H1 (cell line): Measurements from ENCODE around the gene LAMB1. TPM values are rescaled to one million over a fixed set of nuclear protein-coding genes. Genes with fewer than 3 reads are reported as not detected.
A peak's percentile ranks its signal among the peaks of the same experiment; 100 is the strongest.

Source experiments
- CTCF ChIA-PET: fragments of 300-600 bp; sonication (Branson Sonifier 250); formaldehyde crosslinking; loops from one replicate; lab custom pipeline; 2021; ENCODE audit not compliant: partially characterized antibody; lab: Charles Lee
- POLR2A ChIA-PET: fragments of 300-600 bp; sonication (Branson Sonifier 250); formaldehyde crosslinking; loops from one replicate; lab custom pipeline; 2021; ENCODE audit warnings: inconsistent platforms; ENCODE audit not compliant: partially characterized antibody; lab: Charles Lee
- DNase-seq, 2 experiments: peaks; one replicate each; pipeline versions ENCODE4 v3.0.0 to v3.0.0-alpha.2; 2010 to 2022; ENCODE audit warnings: low spot score in 2 of 2, low read depth in 1 of 2, mixed read lengths in 1 of 2
- FAIRE-seq: peaks from 2 replicates; lab custom pipeline; 2011; peaks lifted over from hg19 to GRCh38; lab: Jason Lieb, UNC
- H2AFZ ChIP-seq: 2 replicates; pipeline ENCODE4 v1.8.1; 2012; ENCODE audit warnings: low read length, inconsistent platforms
- H2AK5ac ChIP-seq: 2 replicates; pipeline ENCODE4 v1.6.1; 2013; ENCODE audit warnings: low read depth, low read length
- H2BK120ac ChIP-seq: replicated peaks from 2 replicates; pipeline ENCODE3; 2013; ENCODE audit warnings: low read depth, low read length, inconsistent platforms
- H2BK12ac ChIP-seq: 2 replicates; pipeline ENCODE4 v1.6.1; 2013; ENCODE audit warnings: low read depth, low read length
- H2BK15ac ChIP-seq: 2 replicates; pipeline ENCODE4 v1.6.1; 2013; ENCODE audit warnings: low read length
- H2BK20ac ChIP-seq: 2 replicates; pipeline ENCODE4 v1.6.1; 2013; ENCODE audit warnings: low read length
- H2BK5ac ChIP-seq: 2 replicates; pipeline ENCODE4 v1.6.1; 2013; ENCODE audit warnings: low read depth, low read length
- H3K14ac ChIP-seq: 2 replicates; pipeline ENCODE4 v1.6.1; 2013; ENCODE audit warnings: inconsistent platforms; ENCODE audit not compliant: insufficient read length
- H3K18ac ChIP-seq: 2 replicates; pipeline ENCODE4 v1.6.1; 2013; ENCODE audit warnings: low read length; ENCODE audit errors: extremely low read depth
- H3K23ac ChIP-seq: 2 replicates; pipeline ENCODE4 v1.6.1; 2013; ENCODE audit warnings: inconsistent platforms; ENCODE audit not compliant: insufficient read length
- H3K23me2 ChIP-seq: 2 replicates; pipeline ENCODE4 v1.6.1; 2013; ENCODE audit warnings: low read depth, low read length
- H3K27ac ChIP-seq: 2 replicates; pipeline ENCODE4 v1.6.1; 2011; ENCODE audit warnings: low read depth, low read length, inconsistent platforms
- H3K27me3 ChIP-seq, 4 experiments: replicated peaks in 1 of 4; 1 replicate in 1 of 4; 2 replicates in 3 of 4; pipeline versions ENCODE4 v1.6.1 to v1.8.1; 2011 to 2013; ENCODE audit warnings: low read length in 3 of 4, mild to moderate bottlenecking in 3 of 4, inconsistent platforms in 2 of 4, mixed read lengths in 2 of 4, moderate library complexity in 1 of 4; ENCODE audit not compliant: control insufficient read depth in 3 of 4, insufficient read depth in 3 of 4; ENCODE audit errors: extremely low read depth in 1 of 4
- H3K36me3 ChIP-seq, 4 experiments: 2 replicates each; pipeline versions ENCODE4 v1.6.1 to v1.8.1; 2011 to 2013; ENCODE audit warnings: mild to moderate bottlenecking in 4 of 4, low read length in 3 of 4, moderate library complexity in 2 of 4, control low read depth in 1 of 4, inconsistent platforms in 1 of 4; ENCODE audit not compliant: insufficient read depth in 4 of 4, control insufficient read depth in 2 of 4
- H3K4ac ChIP-seq: replicated peaks from 2 replicates; pipeline ENCODE3; 2013; ENCODE audit warnings: low read length, low read depth, mixed read lengths, inconsistent platforms; ENCODE audit not compliant: insufficient read length
- H3K4me1 ChIP-seq, 4 experiments: replicated peaks in 1 of 4; 1 replicate in 1 of 4; 2 replicates in 3 of 4; pipeline versions ENCODE4 v1.6.1 to v1.8.1; 2011 to 2013; ENCODE audit warnings: low read length in 3 of 4, inconsistent platforms in 2 of 4, mixed read lengths in 1 of 4; ENCODE audit not compliant: insufficient read depth in 4 of 4, control insufficient read depth in 3 of 4
- H3K4me2 ChIP-seq, 2 experiments: 2 replicates each; pipeline versions ENCODE4 v1.6.1 to v1.8.1; 2011 to 2013; ENCODE audit warnings: low read depth in 2 of 2, low read length in 2 of 2, control low read depth in 1 of 2, inconsistent platforms in 1 of 2, mild to moderate bottlenecking in 1 of 2; ENCODE audit not compliant: insufficient read depth in 1 of 2
- H3K4me3 ChIP-seq, 4 experiments: fragments of 200-600, 300-600 bp in 1 of 4; sonication (generic), shearing (Covaris generic), sonication (Bioruptor Twin) in 1 of 4; 2 replicates each; pipeline versions ENCODE4 v1.5.1 to v1.8.1; 2011 to 2016; ENCODE audit warnings: low read length in 4 of 4, low read depth in 3 of 4, control low read depth in 2 of 4, inconsistent platforms in 2 of 4, mild to moderate bottlenecking in 2 of 4, mixed read lengths in 1 of 4, moderate library complexity in 1 of 4; ENCODE audit not compliant: insufficient read depth in 2 of 4; ENCODE audit errors: extremely low read depth in 1 of 4
- H3K56ac ChIP-seq: replicated peaks from 2 replicates; pipeline ENCODE3; 2013; ENCODE audit warnings: low read depth, mild to moderate bottlenecking, mixed read lengths, low read length, inconsistent platforms; ENCODE audit not compliant: insufficient read length
- H3K79me1 ChIP-seq: 2 replicates; pipeline ENCODE4 v1.6.1; 2013; ENCODE audit warnings: low read depth, low read length, control low read depth
- H3K79me2 ChIP-seq, 2 experiments: 2 replicates each; pipeline versions ENCODE4 v1.6.1 to v1.8.1; 2012 to 2013; ENCODE audit warnings: low read length in 2 of 2, mild to moderate bottlenecking in 2 of 2, inconsistent platforms in 1 of 2; ENCODE audit not compliant: insufficient read depth in 2 of 2, control insufficient read depth in 1 of 2
- H3K9ac ChIP-seq, 4 experiments: replicated peaks in 1 of 4; 1 replicate in 1 of 4; 2 replicates in 3 of 4; pipeline versions ENCODE4 v1.6.1 to v1.8.1; 2011 to 2013; ENCODE audit warnings: low read depth in 3 of 4, low read length in 3 of 4, control low read depth in 2 of 4, mild to moderate bottlenecking in 2 of 4, moderate library complexity in 2 of 4, inconsistent platforms in 1 of 4; ENCODE audit errors: extremely low read depth in 1 of 4
- H3K9me3 ChIP-seq, 2 experiments: 2 replicates each; pipeline versions ENCODE4 v1.6.1 to v1.8.1; 2012 to 2013; ENCODE audit warnings: mild to moderate bottlenecking in 2 of 2, moderate library complexity in 2 of 2, control low read depth in 1 of 2, inconsistent platforms in 1 of 2, low read depth in 1 of 2, low read length in 1 of 2, mixed read lengths in 1 of 2; ENCODE audit not compliant: insufficient read depth in 2 of 2
- H4K20me1 ChIP-seq, 2 experiments: replicated peaks in 1 of 2; 2 replicates each; pipeline versions ENCODE3 to v1.8.1; 2011 to 2013; ENCODE audit warnings: inconsistent platforms in 2 of 2, low read length in 2 of 2, mild to moderate bottlenecking in 1 of 2; ENCODE audit not compliant: insufficient read depth in 2 of 2, control insufficient read depth in 1 of 2
- H4K5ac ChIP-seq: 2 replicates; pipeline ENCODE4 v1.6.1; 2013; ENCODE audit warnings: low read length, low read depth, mixed read lengths, inconsistent platforms; ENCODE audit not compliant: insufficient read length
- H4K8ac ChIP-seq: 2 replicates; pipeline ENCODE4 v1.8.0; 2013; ENCODE audit warnings: mild to moderate bottlenecking, moderate library complexity, low read length, inconsistent platforms; ENCODE audit not compliant: insufficient read depth; ENCODE audit errors: extremely low read depth
- H4K91ac ChIP-seq: replicated peaks from 2 replicates; pipeline ENCODE3; 2013; ENCODE audit warnings: low read length, mixed read lengths, inconsistent platforms; ENCODE audit not compliant: insufficient read length
- CREB1 ChIP-seq: IDR thresholded peaks from 2 replicates; pipeline ENCODE4 v1.6.1; 2012; ENCODE audit warnings: inconsistent platforms
- GABPA ChIP-seq: IDR thresholded peaks from 2 replicates; pipeline ENCODE4 v1.6.1; 2011; ENCODE audit warnings: mild to moderate bottlenecking, low read length, moderate library complexity, borderline replicate concordance; ENCODE audit not compliant: insufficient read depth
- NANOG ChIP-seq: IDR thresholded peaks from 2 replicates; pipeline ENCODE4 v1.6.1; 2011; ENCODE audit warnings: low read length, low read depth, mild to moderate bottlenecking, inconsistent platforms; ENCODE audit not compliant: insufficient read depth, poor library complexity, severe bottlenecking
- POLR2AphosphoS5 ChIP-seq: IDR thresholded peaks from 2 replicates; pipeline ENCODE4 v1.6.1; 2011; ENCODE audit warnings: low read depth, low read length
- SP1 ChIP-seq: IDR thresholded peaks from 2 replicates; pipeline ENCODE4 v1.6.1; 2011; ENCODE audit warnings: low read depth, low read length
- SP2 ChIP-seq: IDR thresholded peaks from 2 replicates; pipeline ENCODE4 v1.6.1; 2012; ENCODE audit warnings: mild to moderate bottlenecking, low read length, inconsistent platforms
- WGBS, 2 experiments: shearing (Covaris generic) in 1 of 2; methylation state at CpG; one replicate each; pipeline versions ENCODE4 v1.1.6 to v1.1.7; 2013 to 2015; ENCODE audit warnings: low lambda C conversion rate in 2 of 2, mixed read lengths in 2 of 2, inconsistent platforms in 1 of 2, low coverage in 1 of 2, missing lambda C conversion rate in 1 of 2; ENCODE audit not compliant: insufficient replicate concordance in 2 of 2, insufficient coverage in 1 of 2, insufficient read length in 1 of 2; ENCODE audit errors: extremely low coverage in 1 of 2, missing lambda C conversion rate in 1 of 2; 5-methylcytosine and 5-hydroxymethylcytosine counted together
- long read RNA-seq, 2 experiments: library from RNA in 1 of 2; library from capped mRNA in 1 of 2; stranded (forward); transcript quantifications; one replicate each; pipeline ENCODE4 v2.0.0, GENCODE V29; 2021; ENCODE audit warnings: inconsistent platforms in 1 of 2
- polyA minus RNA-seq, 3 experiments: library from RNA; depleted of rRNA, polyadenylated mRNA; stranded (reverse); fragments of >200 nt; gene quantifications; 1 replicate in 2 of 3; 2 replicates in 1 of 3; pipeline ENCODE4 v1.2.3, GENCODE V29; 2011
- polyA plus RNA-seq, 7 experiments: library from polyadenylated mRNA; depleted of rRNA in 3 of 7; stranded (reverse) in 5 of 7; unstranded in 2 of 7; fragments of >200 nt in 5 of 7; fragments of 200-250 nt in 2 of 7; gene quantifications; 1 replicate in 5 of 7; 2 replicates in 1 of 7; 4 replicates in 1 of 7; pipeline versions ENCODE4 v1.2.1 to v1.2.3, GENCODE V29; 2011 to 2013; ENCODE audit warnings: missing spikeins in 2 of 7, mixed read lengths in 2 of 7
- total RNA-seq: library from RNA; stranded (reverse); fragmentation: NEBNext Ultra II Directional; extraction: Animal tissue kit (Norgen Biotek cat#: 25700); gene quantifications from 2 replicates; pipeline ENCODE4 v1.2.1, GENCODE V29; 2021
- TF ChIP-seq, protein P1 (sequence below): IDR thresholded peaks from 2 replicates; pipeline ENCODE4 v1.6.1; 2011; ENCODE audit warnings: low read length, improper control_type of control experiment

Gene LAMB1
- total RNA-seq (37.2 and 38.5 TPM in 2 replicates), polyA plus RNA-seq (2011; rRNA removed) (31.9 and 61.6 TPM in 2 replicates), polyA minus RNA-seq (2011; rRNA and poly(A)+ RNA removed) (79.9 and 90.4 TPM in 2 replicates)
- 42.0 TPM for polyA plus RNA-seq (2011; cell fraction: cytosol; rRNA removed)
- 128 TPM for polyA plus RNA-seq (2011; cell fraction: nucleus; rRNA removed)
- 33.3 to 48.6 TPM (median 43.2 TPM) in 4 replicates for polyA plus RNA-seq (2012, experiment 1 of 2)
- polyA plus RNA-seq (2012, experiment 2 of 2): 2.2 TPM
- 53.3 TPM for polyA plus RNA-seq (2013, experiment 1 of 2)
- 41.9 TPM for polyA plus RNA-seq (2013, experiment 2 of 2)
- 35.5 TPM for polyA minus RNA-seq (2011; cell fraction: cytosol; rRNA and poly(A)+ RNA removed)
- 58.9 TPM for polyA minus RNA-seq (2011; cell fraction: nucleus; rRNA and poly(A)+ RNA removed)
- long read RNA-seq, experiment 1, partial matches to known transcripts: 8 of 11 reads
- long read RNA-seq, experiment 1, other reads (novel, unspliced or antisense): 1 of 11 reads
- long read RNA-seq, experiment 2, partial matches to known transcripts: 0 of 1 reads
- long read RNA-seq, experiment 2, other reads (novel, unspliced or antisense): 1 of 1 reads

DNA sequence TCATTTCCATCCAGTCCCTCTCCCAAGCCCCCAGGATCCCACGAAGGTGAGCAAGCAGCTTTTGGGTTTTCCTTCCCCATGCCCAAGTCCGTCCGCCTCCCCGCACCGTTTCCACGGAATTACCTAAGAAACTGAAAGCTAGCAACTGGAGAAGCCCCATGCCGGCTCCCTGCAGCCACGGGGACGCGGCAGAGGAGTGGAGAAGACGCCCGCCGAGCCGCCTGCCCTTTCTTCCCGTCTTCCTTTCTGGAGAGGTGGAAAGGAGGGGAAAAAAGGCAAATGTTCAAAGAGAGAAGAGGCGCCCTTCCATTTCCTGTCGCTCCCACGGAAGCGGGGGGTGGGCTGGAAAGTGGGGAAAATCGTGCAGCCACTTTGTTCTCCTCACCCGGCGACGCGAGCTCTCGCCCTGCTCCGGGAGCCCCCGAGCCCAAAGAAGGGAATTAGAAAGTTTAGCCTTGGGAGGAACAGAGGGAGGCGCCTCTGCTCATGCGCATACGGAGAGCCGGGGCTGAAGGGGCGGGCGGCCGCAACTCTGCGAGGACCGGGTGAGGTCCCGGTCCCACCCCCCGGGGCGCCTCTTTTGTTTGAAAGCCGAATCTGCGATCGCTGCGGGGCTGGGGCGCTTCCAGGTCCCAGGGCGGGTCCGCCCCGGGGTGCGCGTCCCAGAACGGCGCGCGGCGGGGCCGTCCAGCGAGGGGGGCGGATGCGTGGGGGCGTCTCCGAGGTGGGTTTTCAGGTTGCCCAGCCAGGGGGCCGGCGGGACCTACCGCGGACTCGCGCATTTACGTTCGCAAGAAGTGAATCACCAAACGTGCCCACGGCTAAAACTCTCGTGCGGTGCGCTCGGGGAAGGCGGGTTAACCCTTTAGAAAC lies at the start of gene LAMB1:
LAMB1 (minus strand) TSS at position 436 of the 873 bp plus-strand sequence; CDS start at position 160, 276 bp downstream.
- no peaks in the 10 kb centered on the region for H3K79me1 ChIP-seq
- H2BK5ac ChIP-seq: no peak within 1 kb of the TSS
- peak within 1 kb of the TSS; percentile 76 for H3K4ac ChIP-seq
- peak within 1 kb of the TSS; percentile 41; the same call in 1 of the 2 replicates for H2AK5ac ChIP-seq
- ChIA-PET CTCF (interaction anchor here (0.9 to 3.9 kb wide), 13 partner anchors 10 to 111 kb away, joined by 3 to 27 read pairs (median 3); no protein-coding TSS in a partner anchor), POLR2A (interaction anchor here (0.9 to 2.8 kb wide), 5 partner anchors 14 to 454 kb away, joined by 3 to 18 read pairs (median 5); partner anchors contain the start of gene NRCAM)
- no peaks in the 10 kb centered on the region for H3K79me2 ChIP-seq
- H3K27ac ChIP-seq: no peak within 1 kb of the TSS
- H4K20me1 ChIP-seq: peaks cover 3% of the 10 kb centered on the region in 2 experiments
- H2BK15ac ChIP-seq: peak within 1 kb of the TSS; percentile 72; the same call in 1 of the 2 replicates
- peak within 1 kb of the TSS; percentile 91 to 98 for H3K4me2 ChIP-seq
- peaks cover 0 to 5% (median under 1%) of the 10 kb centered on the region in 4 experiments; a peak in 3 of 8 replicates for H3K36me3 ChIP-seq
- peak in 1 of 2 experiments; percentile 87 for DNase-seq
- H2BK12ac ChIP-seq: peak within 1 kb of the TSS; percentile 87; the same call in 1 of the 2 replicates
- 3% methylated on average over 46 of the region's 75 CpGs; no CpG with 5 or more reads in 1 of the 2 experiments for whole genome bisulfite sequencing, 2 experiments
- no peak within 1 kb of the TSS for H3K14ac ChIP-seq
- peaks cover 34 to 75% (median 65%) of the 10 kb centered on the region in 4 experiments for H3K27me3 ChIP-seq
- no peak within 1 kb of the TSS for H4K5ac ChIP-seq
- no peak within 1 kb of the TSS for H2BK120ac ChIP-seq
- H2AFZ ChIP-seq: peak within 1 kb of the TSS; percentile 26; the same call in 1 of the 2 replicates
- peak within 1 kb of the TSS; percentile 17 for H3K56ac ChIP-seq
- peak within 1 kb of the TSS; percentile 82; the same call in 1 of the 2 replicates for H4K8ac ChIP-seq
- peaks cover 7 to 21% (median 11%) of the 10 kb centered on the region in 4 experiments for H3K4me1 ChIP-seq
- no peak within 1 kb of the TSS for H2BK20ac ChIP-seq
- H3K23me2 ChIP-seq: peaks cover 23% of the 10 kb centered on the region
- H3K4me3 ChIP-seq: peak within 1 kb of the TSS; percentile 40 to 92 (median 69)
- no peaks in the 10 kb centered on the region; a peak in 1 of 4 replicates for H3K9me3 ChIP-seq
- H3K18ac ChIP-seq: peak within 1 kb of the TSS; percentile 90
- H3K9ac ChIP-seq: peak within 1 kb of the TSS in 1 of 4 experiments; percentile 35; a peak in 3 of 7 replicates
- H3K23ac ChIP-seq: no peak within 1 kb of the TSS
- no peak for FAIRE-seq
- H4K91ac ChIP-seq: peak within 1 kb of the TSS; percentile 28
- no peak for TF ChIP-seq CREB1
- TF ChIP-seq NANOG: no peak
- TF ChIP-seq POLR2AphosphoS5: no peak
- TF ChIP-seq SP1: no peak
- no peak for TF ChIP-seq SP2
- no peak for TF ChIP-seq GABPA
- TF ChIP-seq, protein P1, sequence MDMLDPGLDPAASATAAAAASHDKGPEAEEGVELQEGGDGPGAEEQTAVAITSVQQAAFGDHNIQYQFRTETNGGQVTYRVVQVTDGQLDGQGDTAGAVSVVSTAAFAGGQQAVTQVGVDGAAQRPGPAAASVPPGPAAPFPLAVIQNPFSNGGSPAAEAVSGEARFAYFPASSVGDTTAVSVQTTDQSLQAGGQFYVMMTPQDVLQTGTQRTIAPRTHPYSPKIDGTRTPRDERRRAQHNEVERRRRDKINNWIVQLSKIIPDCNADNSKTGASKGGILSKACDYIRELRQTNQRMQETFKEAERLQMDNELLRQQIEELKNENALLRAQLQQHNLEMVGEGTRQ: no peak
